ENCODE results near the gene TATDN3.

The TATDN3 gene

DNA sequence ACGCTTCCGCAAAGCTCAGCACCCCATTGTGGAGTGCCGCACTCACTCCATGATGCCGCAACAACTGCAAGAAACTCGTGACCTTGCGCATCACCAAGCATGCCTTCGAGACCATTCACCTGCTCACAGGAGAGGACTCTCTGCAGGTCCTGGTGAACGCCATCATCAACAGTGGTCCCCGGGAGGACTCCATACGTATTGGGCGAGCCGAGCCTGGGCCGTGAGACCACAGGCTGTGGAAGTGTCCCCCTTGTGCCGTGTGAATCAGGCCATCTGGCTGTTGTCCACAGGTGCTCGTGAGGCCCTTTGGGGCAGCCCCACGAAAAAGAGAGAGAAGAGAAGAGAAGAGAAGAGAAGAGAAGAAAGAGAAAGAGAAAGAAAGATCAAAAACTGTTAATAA is 32.5 kb downstream of the TATDN3 start:
- TF ChIP-seq, protein P1, sequence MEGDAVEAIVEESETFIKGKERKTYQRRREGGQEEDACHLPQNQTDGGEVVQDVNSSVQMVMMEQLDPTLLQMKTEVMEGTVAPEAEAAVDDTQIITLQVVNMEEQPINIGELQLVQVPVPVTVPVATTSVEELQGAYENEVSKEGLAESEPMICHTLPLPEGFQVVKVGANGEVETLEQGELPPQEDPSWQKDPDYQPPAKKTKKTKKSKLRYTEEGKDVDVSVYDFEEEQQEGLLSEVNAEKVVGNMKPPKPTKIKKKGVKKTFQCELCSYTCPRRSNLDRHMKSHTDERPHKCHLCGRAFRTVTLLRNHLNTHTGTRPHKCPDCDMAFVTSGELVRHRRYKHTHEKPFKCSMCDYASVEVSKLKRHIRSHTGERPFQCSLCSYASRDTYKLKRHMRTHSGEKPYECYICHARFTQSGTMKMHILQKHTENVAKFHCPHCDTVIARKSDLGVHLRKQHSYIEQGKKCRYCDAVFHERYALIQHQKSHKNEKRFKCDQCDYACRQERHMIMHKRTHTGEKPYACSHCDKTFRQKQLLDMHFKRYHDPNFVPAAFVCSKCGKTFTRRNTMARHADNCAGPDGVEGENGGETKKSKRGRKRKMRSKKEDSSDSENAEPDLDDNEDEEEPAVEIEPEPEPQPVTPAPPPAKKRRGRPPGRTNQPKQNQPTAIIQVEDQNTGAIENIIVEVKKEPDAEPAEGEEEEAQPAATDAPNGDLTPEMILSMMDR (IDR thresholded peaks at IDR 0.05): no peak

DNA sequence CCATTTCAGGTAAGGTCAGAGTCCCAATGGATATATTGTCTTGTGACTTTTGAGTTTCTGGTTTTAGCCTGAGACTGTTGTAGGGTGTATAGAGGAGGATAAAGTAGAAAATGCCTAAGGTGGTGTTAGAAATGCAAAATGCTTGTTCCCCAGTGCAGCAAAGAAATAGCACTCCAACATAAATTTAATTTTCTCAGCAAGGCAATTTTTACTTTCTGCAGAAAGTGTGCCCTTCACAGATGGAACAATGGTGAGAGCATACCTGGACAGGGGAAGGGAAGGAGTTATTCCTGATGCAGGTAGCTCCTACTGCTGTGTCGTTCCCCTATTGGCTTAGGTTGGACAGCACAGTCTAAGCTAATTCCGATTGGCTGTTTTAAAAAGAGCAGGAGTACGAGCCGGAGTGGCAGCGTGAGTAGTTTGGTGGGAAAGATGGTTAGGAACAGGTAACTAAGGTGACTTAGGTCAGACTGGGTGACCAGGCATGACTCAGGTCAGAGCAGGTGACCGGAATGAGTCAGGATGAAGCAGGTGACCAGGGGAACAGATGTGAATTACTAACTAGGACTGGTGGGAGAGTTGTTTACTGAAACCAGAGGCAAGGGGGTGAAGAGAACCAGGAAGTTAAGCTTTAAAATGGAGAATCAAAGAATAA is 34.2 kb downstream of the TATDN3 start:
- TF ChIP-seq, protein P1 (IDR thresholded peaks at IDR 0.05): no peak

DNA sequence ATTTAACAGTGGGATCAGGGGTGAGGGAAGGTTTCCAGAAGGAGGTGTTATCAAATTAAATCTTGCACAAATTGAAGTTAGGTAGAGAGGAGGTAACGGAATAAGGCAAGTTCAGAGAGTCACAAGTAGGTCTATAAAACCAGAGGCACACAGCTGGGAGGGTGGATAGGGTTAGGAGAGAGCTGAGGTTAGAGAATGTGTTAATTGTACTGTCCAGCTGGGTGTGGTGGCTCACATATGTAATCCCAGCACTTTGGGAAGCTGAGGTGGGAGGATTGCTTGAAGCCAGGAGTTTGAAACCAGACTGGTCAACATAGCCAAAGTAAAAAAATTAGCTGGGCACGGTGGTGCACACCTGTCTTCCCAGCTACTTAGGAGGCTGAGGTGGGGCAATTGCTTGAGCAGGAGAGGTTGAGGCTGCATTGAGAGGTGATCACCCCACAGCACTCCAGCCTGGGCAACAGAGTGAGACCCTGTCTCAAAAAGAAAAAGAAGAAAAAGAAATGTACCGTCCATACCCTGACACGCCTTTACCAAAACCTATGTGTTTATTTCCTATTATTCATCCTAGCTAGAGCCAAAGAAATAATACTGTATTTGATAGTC is 35.6 kb downstream of the TATDN3 start:
- TF ChIP-seq, protein P1 (IDR thresholded peaks at IDR 0.05): no peak

DNA sequence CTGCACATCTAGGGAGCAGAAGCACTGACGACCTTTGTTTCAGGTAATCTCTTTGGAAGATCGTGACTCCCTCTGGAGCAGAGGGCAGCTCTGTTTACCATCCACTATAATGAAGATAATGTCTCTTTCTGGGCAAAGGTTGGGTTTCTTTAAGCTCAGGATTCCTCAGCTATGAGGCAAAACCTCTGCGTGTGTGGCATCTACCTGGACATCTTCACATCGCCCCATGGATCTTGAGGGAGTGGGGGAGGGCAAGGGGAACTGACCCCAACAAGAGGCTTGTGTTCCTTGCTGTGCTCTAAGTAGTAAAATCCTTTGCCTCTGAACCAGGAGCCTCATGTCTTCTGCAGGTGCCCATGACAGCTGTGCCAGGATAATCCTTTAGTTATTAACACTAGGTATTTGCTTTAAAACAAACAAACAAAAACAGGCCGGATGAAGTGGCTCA is 36.2 kb downstream of the TATDN3 start:
- TF ChIP-seq, protein P1 (IDR thresholded peaks at IDR 0.05): no peak

DNA sequence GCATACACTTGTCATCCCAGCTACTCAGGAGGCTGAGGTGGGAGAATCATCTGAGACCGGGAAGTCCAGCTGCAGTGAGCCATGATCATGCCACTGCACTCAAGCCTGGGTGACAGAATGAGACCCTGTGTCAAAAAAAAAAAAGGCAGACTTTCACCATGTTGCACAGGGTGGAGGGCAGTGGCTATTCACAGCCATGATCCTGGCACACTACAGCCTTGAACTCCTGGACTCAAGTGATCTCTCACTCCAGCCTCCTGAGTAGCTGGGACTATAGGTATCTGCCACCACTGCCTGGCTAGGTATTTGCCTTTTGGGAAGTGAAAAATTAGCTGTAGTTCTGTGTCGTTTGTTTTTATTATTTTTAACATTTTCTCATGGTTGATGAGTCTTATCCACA is 36.7 kb downstream of the TATDN3 start:
- TF ChIP-seq, protein P1 (IDR thresholded peaks at IDR 0.05): no peak

DNA sequence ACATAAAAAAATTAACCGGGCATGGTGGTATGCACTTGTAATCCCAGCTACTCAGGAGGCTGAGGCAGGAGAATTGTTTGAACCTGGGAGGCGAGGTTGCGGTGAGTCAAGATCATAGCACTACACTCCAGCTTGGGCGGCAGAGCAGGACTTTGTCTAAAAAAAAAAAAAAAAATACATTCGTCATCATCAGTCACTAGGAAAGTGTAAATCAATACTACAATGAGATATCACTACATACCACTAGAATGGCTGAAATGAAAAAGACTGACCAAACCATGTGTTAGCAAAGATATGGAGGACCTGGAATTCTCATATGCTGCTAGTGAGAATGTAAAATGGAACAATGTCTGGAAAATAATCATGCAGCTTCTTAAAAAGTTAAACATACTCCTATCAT is 46.5 kb downstream of the TATDN3 start:
- TF ChIP-seq, protein P1 (IDR thresholded peaks at IDR 0.05): no peak

DNA sequence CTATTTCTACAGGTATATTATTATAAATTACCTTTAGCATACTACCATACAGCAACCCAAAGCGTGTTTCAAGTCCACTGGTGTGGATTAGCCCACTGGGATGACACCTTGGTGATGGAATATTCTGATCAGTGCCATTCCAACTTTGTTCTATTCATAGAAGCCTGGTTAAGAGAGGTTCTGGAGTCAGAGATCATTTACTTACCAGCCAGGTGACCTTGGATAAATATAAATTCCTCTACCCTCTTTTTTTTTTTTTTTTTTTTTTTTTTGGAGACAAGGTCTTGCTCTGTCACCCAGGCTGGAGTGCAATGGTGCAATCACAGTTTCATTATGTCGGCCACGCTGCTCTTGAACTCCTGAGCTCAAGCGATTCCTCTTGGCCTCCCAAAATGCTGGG is 55.9 kb downstream of the TATDN3 start, which contains the start of gene SPATA45:
SPATA45 (minus strand) TSS at position 101 of the 400 bp plus-strand sequence. CDS start 11,500 bp downstream, outside the sequence.
- TF ChIP-seq, protein P1 (IDR thresholded peaks at IDR 0.05): no peak

Measured in LNCAP (cell line).